ENCODE measurements around the gene STT3B. TPM values are rescaled to one million over a fixed set of nuclear protein-coding genes. Genes with fewer than 3 reads are reported as not detected.
"Not testable (repeated sequence)": the region's sequence is repeated elsewhere in the genome, so short reads cannot be mapped to it uniquely, and the experiment has no call there.

The STT3B gene
- total and polyA plus RNA-seq, 4 experiments from 2014 or later: 145 to 183 (median 159) TPM

DNA sequence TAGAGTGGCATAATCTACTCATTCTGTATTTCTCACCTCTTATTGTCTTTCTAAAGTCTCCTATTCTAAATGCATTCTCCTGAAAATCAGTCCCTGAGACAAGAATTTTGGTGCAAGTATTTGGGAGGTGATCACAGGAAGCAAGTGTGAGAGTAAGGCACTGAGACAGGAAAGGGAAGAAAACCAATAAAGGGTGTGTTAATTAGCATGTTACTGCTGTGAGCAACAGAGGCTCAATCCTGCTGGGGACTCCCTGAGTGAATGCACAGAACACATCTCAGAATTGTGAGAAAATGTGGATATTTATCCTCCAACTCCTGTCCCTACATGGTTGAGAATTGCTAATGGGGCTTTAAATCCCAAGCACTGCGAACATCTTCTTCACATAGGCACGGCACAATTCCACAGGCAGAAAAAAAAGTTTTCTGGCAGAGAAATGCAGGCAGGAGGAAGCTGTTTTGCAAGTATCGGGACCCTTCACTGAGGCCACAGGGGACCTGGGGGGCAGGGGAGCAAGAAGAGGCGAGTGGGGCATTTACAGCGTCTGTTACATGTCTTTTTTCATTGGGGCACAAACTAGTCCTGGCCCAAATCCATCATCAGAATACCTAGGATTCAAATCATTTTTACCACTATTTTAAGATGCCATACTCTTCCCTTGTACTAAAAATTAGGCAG is 27.2 kb upstream of the STT3B start:
- Mint-ChIP-seq H3K4me1 (peaks cover 48 to 71% (median 54%) of the 10 kb centered on the region in 4 donors), H3K27me3 (no peaks in the 10 kb centered on the region), H3K27ac (peak overlapping the region in 2 of 7 donors; percentile 7 to 60), H3K4me3 (peak overlapping the region in 6 of 8 donors; percentile 10 to 53 (median 48)), H3K9me3 (no peaks in the 10 kb centered on the region), H3K36me3 (no peaks in the 10 kb centered on the region)
- DNase-seq: no peak
- no peak overlapping the region for H3K27ac ChIP-seq (ENCODE audit: low read depth, low read length)
- intact Hi-C loops (cut with micrococcal nuclease): no loop called here
- H3K36me3 ChIP-seq (ENCODE audit: insufficient read depth, low read length): no peaks in the 10 kb centered on the region
- no peak overlapping the region for H3K4me3 ChIP-seq (ENCODE audit: low read length in 2 of 2)
- H3K27me3 ChIP-seq (ENCODE audit: insufficient read depth, low read length): no peaks in the 10 kb centered on the region
- no peaks in the 10 kb centered on the region for H3K9me3 ChIP-seq (ENCODE audit: control insufficient read depth in 1 of 2, low read length in 2 of 2)
- CTCF ChIA-PET (ENCODE audit: partially characterized antibody): interaction anchor here (0.6 to 2.3 kb wide), 3 partner anchors 24 to 736 kb away, joined by 3 to 5 read pairs (median 4); partner anchors contain the start of gene STT3B
- POLR2A ChIA-PET (ENCODE audit: partially characterized antibody): interaction anchor here (0.5 to 1.1 kb wide), 2 partner anchors 13 to 27 kb away, joined by 3 read pairs; partner anchors contain the start of gene STT3B
- peaks cover 61% of the 10 kb centered on the region for H3K4me1 ChIP-seq (ENCODE audit: insufficient read depth, low read length)

DNA sequence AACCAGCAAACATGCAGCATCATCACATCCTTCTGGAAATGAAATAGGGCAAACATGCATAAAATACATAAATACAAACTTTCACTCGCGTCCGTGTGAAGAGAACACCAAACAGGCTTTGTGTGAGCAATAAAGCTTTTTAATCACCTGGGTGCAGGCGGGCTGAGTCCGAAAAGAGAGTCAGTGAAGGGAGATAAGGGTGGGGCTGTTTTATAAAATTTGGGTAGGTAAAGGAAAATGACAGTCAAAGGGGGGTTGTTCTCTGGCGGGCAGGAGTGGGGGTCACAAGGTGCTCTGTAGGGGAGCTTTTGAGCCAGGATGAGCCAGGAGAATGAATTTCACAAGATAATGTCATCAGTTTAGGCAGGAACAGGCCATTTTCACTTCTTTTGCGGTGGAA is 26.2 kb upstream of the STT3B start:
- H3K4me1 ChIP-seq (ENCODE audit: insufficient read depth, low read length): peaks cover 61% of the 10 kb centered on the region
- H3K36me3 ChIP-seq (ENCODE audit: insufficient read depth, low read length); DNase-seq; H3K36me3 Mint-ChIP-seq; H3K27ac ChIP-seq (ENCODE audit: low read depth, low read length); intact Hi-C loops (cut with micrococcal nuclease); H3K9me3 Mint-ChIP-seq; H3K27me3 Mint-ChIP-seq; H3K4me3 ChIP-seq (ENCODE audit: low read length in 2 of 2); H3K9me3 ChIP-seq (ENCODE audit: control insufficient read depth in 1 of 2, low read length in 2 of 2); H3K27me3 ChIP-seq (ENCODE audit: insufficient read depth, low read length); POLR2A ChIA-PET (ENCODE audit: partially characterized antibody): not testable (repeated sequence)
- Mint-ChIP-seq H3K27ac (peak overlapping the region in 2 of 7 donors; percentile 7 to 37), H3K4me1 (peaks cover 48 to 73% (median 54%) of the 10 kb centered on the region in 4 donors), H3K4me3 (peak overlapping the region in 1 of 8 donors; percentile 5)
- CTCF ChIA-PET (ENCODE audit: partially characterized antibody): interaction anchor here (2.3 kb wide), 1 partner anchor 26 kb away, joined by 5 read pairs; the partner anchor contains the start of gene STT3B

DNA sequence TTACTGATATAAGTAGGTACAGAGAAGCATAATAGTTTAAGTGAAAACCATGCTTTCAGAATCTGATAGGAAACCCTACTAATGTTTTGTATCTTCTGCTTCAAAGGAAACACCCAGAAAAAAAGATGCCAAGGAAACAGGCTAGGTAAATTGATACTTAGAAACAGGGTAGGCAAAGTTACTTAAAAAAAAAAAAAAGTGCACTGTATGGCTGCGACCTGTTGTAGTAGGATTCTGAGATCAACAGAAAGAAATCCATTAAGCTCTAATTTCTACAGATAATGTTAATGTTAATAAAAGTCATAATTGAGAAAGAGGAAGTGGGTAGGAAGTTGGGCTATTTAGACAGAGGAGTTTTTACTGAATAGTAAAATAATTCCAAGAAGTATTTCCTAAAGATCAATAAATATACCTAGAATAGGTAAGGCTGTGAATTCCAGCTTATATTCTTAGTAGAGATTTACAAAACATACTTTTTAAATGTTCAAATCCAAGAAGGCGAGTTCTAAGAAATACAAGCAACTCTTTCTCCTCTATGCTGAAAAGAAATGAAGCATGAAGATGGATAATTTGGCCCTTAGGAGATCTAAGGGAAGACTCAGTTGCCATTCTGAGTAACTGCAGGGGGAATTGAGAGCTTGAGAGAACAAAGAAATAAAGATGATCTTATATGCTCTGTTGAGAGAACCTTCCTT is 24.1 kb upstream of the STT3B start:
- Histone ChIP-seq H3K36me3 (ENCODE audit: insufficient read depth, low read length) (no peaks in the 10 kb centered on the region), H3K27ac (ENCODE audit: low read depth, low read length) (no peak overlapping the region), H3K4me1 (ENCODE audit: insufficient read depth, low read length) (peaks cover 54% of the 10 kb centered on the region), H3K4me3 (ENCODE audit: low read length in 2 of 2) (no peak overlapping the region), H3K9me3 (ENCODE audit: control insufficient read depth in 1 of 2, low read length in 2 of 2) (no peaks in the 10 kb centered on the region), H3K27me3 (ENCODE audit: insufficient read depth, low read length) (no peaks in the 10 kb centered on the region)
- Mint-ChIP-seq H3K36me3 (no peaks in the 10 kb centered on the region), H3K27me3 (no peaks in the 10 kb centered on the region), H3K4me3 (peak overlapping the region in 6 of 8 donors; percentile 14 to 75 (median 60)), H3K27ac (peak overlapping the region in 6 of 7 donors; percentile 51 to 94 (median 72)), H3K4me1 (peaks cover 37 to 64% (median 45%) of the 10 kb centered on the region in 4 donors), H3K9me3 (no peaks in the 10 kb centered on the region)
- ChIA-PET CTCF (ENCODE audit: partially characterized antibody) (interaction anchor here (0.9 to 1.3 kb wide), 3 partner anchors 13 to 24 kb away, joined by 3 to 4 read pairs (median 3); partner anchors contain the start of gene STT3B), POLR2A (ENCODE audit: partially characterized antibody) (interaction anchor here (0.8 to 2.1 kb wide), 4 partner anchors 12 to 383 kb away, joined by 3 to 15 read pairs (median 4); partner anchors contain the start of gene STT3B)
- intact Hi-C loops (cut with micrococcal nuclease): no loop called here
- no peak for DNase-seq

DNA sequence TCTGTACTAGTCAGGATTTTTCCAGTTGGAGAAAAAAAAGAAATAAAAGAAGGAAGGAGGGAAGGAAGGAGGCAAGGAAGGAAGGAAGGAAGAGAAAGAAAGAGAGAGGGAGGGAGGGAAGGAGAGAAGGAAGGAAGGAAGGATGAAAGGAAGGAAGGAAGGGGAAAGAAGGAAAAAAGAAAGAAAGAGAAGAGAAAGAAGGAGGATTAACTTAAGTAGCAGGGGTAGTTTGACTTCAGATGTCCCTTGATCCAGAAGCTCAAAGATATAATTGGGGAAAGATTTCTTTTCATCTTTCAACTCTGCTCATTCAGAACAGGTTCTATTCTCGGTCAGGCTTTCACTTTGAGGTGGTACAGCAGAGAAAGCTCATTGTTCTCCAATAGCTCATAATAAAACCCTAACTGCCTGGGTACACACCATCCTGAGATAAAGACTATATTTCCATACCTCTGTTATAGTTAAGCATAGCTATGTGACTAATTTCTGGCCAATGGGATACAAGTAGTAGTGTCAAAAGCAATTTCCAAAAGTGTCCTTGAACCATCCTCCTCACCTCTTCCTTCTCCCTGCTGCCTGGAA is 23.5 kb upstream of the STT3B start:
- Mint-ChIP-seq H3K9me3 (no peaks in the 10 kb centered on the region), H3K4me3 (peak overlapping the region in 5 of 8 donors; percentile 21 to 75 (median 68)), H3K4me1 (peaks cover 37 to 58% (median 45%) of the 10 kb centered on the region in 4 donors), H3K27ac (peak overlapping the region; percentile 4 to 85 (median 67)), H3K27me3 (no peaks in the 10 kb centered on the region), H3K36me3 (no peaks in the 10 kb centered on the region)
- Histone ChIP-seq H3K36me3 (ENCODE audit: insufficient read depth, low read length) (no peaks in the 10 kb centered on the region), H3K27ac (ENCODE audit: low read depth, low read length) (no peak overlapping the region), H3K4me1 (ENCODE audit: insufficient read depth, low read length) (peaks cover 54% of the 10 kb centered on the region), H3K9me3 (ENCODE audit: control insufficient read depth in 1 of 2, low read length in 2 of 2) (no peaks in the 10 kb centered on the region), H3K4me3 (ENCODE audit: low read length in 2 of 2) (no peak overlapping the region), H3K27me3 (ENCODE audit: insufficient read depth, low read length) (no peaks in the 10 kb centered on the region)
- ChIA-PET CTCF (ENCODE audit: partially characterized antibody) (interaction anchor here (0.8 to 1.3 kb wide), 4 partner anchors 12 to 575 kb away, joined by 3 to 4 read pairs (median 3); partner anchors contain the start of gene STT3B), POLR2A (ENCODE audit: partially characterized antibody) (interaction anchor here (1.0 to 2.1 kb wide), 3 partner anchors 11 to 384 kb away, joined by 3 to 15 read pairs (median 5); partner anchors contain the start of gene STT3B)
- no peak for DNase-seq
- intact Hi-C loops (cut with micrococcal nuclease): no loop called here

DNA sequence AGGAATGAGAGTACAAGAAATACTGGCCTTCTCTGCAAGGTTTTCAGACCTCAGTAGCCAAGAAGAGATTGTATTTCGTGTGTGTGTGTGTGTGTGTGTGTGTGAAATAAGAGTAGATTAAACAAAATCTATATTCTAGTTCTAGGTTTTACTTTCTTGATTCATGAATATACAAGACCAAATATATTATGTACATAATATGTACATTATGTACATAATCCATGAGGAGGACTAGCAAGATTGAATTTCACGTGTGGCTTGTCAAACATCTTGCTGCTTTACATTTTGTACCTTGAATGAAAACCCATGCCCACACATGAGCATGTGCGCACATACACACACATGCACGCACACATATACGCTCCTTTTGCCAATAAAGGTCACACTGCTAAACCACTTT is 18.2 kb upstream of the STT3B start:
- H3K4me1 Mint-ChIP-seq: peaks cover 3 to 11% (median 4%) of the 10 kb centered on the region in 4 donors
- H3K27me3 Mint-ChIP-seq: no peaks in the 10 kb centered on the region
- no peaks in the 10 kb centered on the region for H3K27me3 ChIP-seq (ENCODE audit: insufficient read depth, low read length)
- H3K9me3 ChIP-seq (ENCODE audit: control insufficient read depth in 1 of 2, low read length in 2 of 2): no peaks in the 10 kb centered on the region
- H3K9me3 Mint-ChIP-seq: no peaks in the 10 kb centered on the region
- CTCF ChIA-PET (ENCODE audit: partially characterized antibody): no interaction called here
- H3K36me3 Mint-ChIP-seq: no peaks in the 10 kb centered on the region
- POLR2A ChIA-PET (ENCODE audit: partially characterized antibody): no interaction called here
- no peak overlapping the region for H3K4me3 Mint-ChIP-seq
- no peak overlapping the region for H3K27ac Mint-ChIP-seq
- intact Hi-C loops (cut with micrococcal nuclease): no loop called here
- no peaks in the 10 kb centered on the region for H3K36me3 ChIP-seq (ENCODE audit: insufficient read depth, low read length)
- no peak for DNase-seq
- peaks cover 8% of the 10 kb centered on the region for H3K4me1 ChIP-seq (ENCODE audit: insufficient read depth, low read length)
- no peak overlapping the region for H3K27ac ChIP-seq (ENCODE audit: low read depth, low read length)
- H3K4me3 ChIP-seq (ENCODE audit: low read length in 2 of 2): no peak overlapping the region

DNA sequence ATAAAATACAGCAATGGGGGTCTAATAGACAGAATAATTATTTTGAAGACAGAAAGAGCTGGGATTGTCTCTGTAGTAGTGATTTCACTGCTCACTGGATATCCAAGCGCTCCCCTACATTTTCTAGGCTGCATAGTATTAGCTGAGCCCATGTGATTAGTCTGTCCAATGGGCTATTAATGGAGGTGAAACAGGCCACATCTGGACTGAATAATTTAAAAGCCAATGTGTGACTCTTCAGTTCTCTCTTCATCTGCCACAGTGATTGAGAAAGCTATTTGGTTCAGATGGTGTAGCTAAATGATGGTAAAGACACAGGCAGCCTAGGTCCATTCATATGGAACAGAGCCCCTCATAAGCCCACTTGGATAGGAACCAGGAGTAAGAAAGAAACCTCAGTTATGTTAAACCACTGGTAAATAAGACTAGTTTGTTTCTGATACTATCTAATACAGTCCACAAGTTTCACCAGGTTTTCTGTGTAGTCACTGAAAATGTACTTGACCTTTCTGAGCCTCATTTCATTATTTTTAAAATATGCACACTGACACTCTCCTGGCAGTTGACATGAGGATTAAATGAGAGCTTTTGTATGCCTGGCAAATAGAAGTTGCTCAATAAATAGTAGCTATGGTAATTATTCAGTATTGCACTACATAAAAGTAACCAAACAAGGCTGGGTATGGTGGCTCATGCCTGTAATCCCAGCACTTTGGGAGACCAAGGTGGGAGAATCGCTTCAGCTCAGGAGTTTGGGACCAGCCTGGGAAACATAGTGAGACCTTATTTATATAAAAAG is 17.0 kb upstream of the STT3B start:
- no peak overlapping the region for H3K4me3 Mint-ChIP-seq
- intact Hi-C loops (cut with micrococcal nuclease): no loop called here

More for the DNA sequence above, 17.0 kb upstream of the STT3B start:
- Mint-ChIP-seq H3K9me3 (no peaks in the 10 kb centered on the region), H3K4me1 (peaks cover 0 to 6% (median under 1%) of the 10 kb centered on the region in 4 donors), H3K27ac (no peak overlapping the region), H3K36me3 (no peaks in the 10 kb centered on the region), H3K27me3 (no peaks in the 10 kb centered on the region)
- Histone ChIP-seq H3K4me1 (ENCODE audit: insufficient read depth, low read length) (no peaks in the 10 kb centered on the region), H3K9me3 (ENCODE audit: control insufficient read depth in 1 of 2, low read length in 2 of 2) (no peaks in the 10 kb centered on the region), H3K4me3 (ENCODE audit: low read length in 2 of 2) (no peak overlapping the region), H3K27ac (ENCODE audit: low read depth, low read length) (no peak overlapping the region), H3K36me3 (ENCODE audit: insufficient read depth, low read length) (no peaks in the 10 kb centered on the region), H3K27me3 (ENCODE audit: insufficient read depth, low read length) (no peaks in the 10 kb centered on the region)
- no peak for DNase-seq
- ChIA-PET CTCF (ENCODE audit: partially characterized antibody) (interaction anchor here (0.8 to 1.2 kb wide), 3 partner anchors 12 to 53 kb away, joined by 3 read pairs; no protein-coding TSS in a partner anchor), POLR2A (ENCODE audit: partially characterized antibody) (interaction anchor here (1.1 to 1.4 kb wide), 2 partner anchors 16 to 54 kb away, joined by 4 read pairs; no protein-coding TSS in a partner anchor)
